Measurements from ENCODE around the gene NCAM2.

The NCAM2 gene

DNA sequence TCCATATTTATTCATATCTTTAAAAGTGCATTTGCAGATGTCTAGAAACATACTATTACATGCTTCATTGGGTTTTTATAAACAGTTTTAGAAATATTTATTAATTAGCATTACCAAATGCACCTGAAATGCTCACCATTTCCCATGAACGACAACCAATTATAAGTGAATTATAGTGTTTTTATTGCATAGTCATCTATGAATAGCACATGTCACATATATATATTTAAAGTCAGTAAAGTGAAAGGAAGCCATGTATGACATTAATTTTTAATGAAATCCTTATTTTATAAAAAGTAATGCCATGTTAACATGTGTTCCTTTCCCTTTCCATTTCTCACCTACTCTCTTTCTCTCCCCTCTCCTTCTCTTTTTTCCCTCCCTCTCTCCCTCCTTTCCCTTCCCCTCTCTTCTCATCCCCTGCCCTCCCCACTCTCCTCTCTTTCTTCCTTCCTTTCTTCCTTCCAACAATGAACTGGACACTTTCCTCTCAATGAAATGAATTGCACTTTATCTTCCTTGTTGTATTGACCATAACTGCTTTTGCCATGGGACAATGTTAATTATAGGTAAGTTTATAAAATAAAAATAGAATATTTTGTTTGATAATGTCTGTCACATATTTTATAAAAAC is 179.3 kb downstream of the NCAM2 start:
- DNase-seq (ENCODE audit: low read depth), result no peak

DNA sequence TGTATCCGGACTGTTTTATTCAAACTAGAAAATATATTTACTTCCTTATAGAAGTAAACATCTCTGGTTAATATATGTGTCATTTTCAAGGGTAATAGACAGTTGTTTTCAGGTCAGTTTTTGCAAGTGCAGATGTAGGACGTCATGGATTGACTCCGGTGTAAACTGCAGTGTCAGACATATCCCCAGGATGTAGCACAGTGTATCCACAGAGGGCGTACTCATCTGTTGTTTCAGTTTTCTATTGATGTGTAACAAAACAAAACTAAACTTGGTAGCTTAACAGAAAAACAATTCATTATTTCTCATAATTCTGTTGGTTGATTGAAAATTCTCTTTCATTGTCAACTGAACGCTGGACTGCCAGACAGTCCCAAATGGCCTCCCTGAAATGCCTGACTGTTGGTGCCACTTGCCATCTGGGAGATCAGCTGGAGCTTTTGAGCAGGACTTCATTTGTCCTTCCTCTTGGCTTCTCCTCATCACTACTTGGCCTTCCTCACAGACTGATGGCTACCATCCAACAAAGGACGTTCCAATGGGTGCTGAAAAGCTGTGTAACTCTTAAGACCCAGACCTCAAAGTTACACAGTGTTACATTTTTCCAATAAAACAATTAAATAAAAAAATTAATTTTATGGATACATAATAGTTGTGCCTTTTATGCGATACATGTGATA is 181.6 kb downstream of the NCAM2 start:
- no peak for DNase-seq (ENCODE audit: low read depth)

DNA sequence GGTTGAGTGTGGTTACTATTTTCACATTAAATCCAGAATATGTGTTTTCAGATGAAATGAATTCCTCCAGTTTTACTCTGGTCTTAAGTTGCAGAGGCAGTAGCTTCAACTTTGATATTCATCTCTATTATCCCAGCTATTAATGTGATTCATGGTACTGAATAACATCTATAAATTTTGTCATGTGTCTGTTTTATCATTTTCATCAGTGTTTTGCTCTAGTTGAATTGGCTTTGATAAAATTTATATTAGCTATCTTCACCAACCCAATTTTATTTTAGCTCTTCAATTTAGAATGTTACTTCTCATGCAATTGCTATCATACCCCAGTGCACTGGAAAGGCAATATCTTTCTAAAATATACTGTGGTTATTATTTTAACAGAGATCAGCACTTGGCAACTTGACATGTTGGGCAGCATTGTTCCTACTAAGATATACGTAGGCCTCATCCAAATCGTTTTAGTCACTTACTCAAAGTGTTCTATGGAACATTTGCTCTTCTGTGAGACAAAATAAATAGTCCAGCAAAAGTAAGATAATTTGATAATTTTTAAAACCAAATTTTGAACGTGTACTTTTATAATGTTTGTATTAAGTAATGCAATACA is 184.3 kb downstream of the NCAM2 start:
- DNase-seq (ENCODE audit: low read depth), result no peak

DNA sequence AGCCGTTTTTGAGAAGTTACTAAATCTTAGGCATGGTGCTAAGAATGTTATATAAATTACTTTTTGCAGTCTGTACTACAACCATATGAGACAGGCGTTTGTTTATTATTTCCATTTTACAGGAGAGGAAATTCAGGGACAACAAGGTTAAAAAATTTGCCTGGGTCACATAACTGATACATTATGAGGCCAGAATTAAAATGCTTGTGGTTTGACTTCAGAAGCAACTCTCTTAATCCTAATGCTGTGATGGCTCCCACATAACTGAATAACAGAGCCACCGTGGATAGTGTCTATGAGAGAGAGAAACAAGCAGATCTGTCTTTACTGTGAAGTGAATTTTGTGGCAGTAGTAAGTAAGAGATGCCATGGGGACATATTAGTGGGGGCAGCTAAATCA is 184.9 kb downstream of the NCAM2 start:
- no peak for DNase-seq (ENCODE audit: low read depth)

DNA sequence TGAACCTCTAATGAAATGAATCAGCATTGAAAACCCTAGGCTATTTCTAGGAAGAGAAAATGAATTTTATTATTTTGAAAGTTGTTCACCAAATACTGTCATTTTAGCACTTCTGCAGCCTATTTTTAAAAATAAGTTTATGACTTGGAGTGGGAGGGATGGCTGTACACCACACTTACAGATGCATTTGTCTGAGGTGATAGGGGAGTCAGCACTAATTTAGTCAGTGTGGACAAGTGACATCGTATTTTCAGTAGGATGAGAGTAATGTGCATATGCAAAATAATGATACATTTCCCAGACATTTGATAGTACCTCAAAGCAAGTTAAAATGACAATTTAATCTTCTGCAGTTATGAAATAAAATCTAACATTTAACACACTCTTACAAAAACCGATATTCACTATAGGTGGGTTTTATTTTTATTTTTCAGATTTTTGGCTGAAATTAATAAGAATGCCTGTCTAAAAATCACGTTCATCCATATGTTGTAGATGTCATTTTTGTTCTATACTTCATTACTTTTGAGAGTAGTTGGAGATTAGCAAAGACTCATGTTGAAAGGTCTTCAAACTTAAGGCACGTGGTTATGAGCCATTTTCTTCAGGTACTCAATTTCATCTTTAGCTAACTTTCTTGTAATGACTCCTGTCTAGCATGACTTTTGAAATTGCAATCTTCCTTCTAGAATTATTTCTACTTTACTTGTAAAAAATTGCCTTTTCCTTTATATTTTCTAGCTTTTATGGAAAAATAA is 186.7 kb downstream of the NCAM2 start:
- no peak for DNase-seq (ENCODE audit: low read depth)

DNA sequence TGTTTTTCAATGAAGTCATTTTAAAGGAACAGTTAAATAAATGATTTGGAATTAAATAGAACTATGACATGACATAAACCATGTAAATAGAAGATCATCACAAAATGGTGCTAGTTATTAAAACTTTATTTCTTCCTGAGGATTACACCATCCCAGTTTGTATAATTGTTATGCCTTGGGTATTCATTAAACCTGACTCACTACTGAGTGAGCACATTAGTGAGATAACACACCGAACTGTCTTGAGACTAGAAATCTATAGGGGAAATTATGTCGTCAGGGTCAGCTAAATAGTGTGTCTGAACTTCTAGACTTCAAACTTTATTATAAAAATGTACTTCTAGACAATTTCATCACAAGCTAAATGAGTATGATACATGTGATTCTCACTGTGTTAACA is 189.4 kb downstream of the NCAM2 start:
- no peak for DNase-seq (ENCODE audit: low read depth)

DNA sequence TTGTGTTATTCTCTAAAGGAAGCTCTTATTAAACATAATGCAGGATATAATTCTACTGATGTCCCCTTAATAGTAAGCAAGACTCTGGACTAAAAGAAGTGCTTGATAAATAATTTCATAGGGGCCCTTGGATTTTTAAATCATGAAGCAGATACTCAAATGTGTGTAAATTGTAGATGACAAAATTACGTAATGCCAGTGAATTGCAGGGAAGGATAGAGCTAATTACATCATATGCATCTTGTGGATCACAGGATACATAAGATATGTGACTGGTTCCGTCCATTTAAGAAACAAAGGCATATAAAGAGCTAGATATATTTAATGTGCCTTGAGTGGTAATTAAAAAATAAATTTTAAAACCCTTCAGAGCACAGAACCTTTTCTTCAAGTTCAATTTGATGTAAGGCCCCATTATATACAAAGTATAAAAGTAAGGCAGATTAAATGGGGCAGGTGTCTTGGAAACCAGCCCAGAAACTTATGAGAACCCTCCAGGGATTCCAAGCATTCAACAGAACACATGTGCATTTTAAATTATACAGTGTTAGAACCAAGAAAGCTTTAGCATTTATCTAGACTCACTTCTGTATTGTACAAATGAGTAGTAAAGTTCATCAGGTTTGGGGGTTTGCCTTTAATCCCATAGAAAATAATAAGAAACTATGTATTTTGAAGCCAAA is 190.4 kb downstream of the NCAM2 start:
- no peak for DNase-seq (ENCODE audit: low read depth)

DNA sequence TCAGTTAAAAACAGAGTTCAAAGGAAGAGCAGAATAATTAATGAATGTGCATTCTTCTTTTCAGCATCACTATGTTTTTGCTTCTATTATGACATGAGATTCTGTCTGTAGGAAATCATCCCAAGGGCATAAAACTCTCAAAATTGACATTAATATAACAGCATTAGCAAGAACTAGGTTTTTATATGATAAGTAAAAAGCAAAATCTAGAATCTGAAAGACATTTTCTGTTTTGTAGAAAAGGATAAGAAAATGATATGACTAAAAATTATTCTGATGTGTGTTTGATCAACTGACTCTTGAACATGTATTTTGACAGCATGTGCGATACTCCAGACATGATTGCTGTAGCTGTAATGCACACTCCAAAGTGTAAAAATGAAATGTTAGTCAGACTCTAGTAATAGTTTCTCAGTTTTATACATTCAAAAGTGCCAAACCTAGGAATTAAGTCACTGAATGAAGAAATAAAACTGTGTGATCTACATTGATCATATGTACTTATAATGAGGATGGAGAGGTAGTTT is 197.3 kb downstream of the NCAM2 start:
- DNase-seq (ENCODE audit: low read depth), result no peak

DNA sequence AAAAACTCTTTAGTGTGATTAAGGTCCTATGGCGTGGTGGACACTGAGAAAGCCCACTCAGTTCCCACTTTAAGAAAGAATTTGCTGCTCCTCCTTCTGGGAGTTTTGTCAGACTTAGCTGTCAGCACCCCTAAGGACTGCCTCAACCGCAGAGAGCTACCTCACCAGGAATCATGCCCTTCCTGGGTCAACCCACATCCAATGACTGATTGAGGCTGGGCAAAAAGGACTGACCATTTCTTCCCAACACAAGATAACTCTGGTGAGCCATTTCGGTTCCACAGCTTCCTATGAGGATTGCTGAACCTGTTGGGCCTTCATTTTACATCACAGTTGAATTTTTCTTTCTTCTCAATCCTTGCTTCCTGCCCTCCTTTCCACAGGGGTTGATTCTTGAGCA is 197.9 kb downstream of the NCAM2 start:
- no peak for DNase-seq (ENCODE audit: low read depth)

DNA sequence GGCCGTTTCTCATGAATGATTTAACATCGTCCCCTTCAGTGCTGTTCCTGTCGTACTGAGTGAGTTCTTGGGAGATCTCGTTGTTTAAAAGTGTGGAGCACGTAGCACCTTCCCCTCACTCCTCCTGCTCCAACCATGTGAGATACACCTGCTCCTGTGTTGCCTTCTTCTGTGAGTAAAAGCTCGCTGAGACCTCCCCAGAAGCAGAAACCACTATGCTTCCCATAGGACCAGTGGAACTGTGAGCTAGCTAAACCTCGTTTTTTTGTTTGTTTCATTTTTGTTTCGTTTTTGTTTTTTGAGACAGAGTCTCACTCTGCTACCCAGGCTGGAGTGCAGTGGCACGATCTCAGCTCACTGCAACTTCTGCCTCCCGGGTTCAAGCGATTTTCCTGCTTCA is 198.6 kb downstream of the NCAM2 start:
- no peak for DNase-seq (ENCODE audit: low read depth)

DNA sequence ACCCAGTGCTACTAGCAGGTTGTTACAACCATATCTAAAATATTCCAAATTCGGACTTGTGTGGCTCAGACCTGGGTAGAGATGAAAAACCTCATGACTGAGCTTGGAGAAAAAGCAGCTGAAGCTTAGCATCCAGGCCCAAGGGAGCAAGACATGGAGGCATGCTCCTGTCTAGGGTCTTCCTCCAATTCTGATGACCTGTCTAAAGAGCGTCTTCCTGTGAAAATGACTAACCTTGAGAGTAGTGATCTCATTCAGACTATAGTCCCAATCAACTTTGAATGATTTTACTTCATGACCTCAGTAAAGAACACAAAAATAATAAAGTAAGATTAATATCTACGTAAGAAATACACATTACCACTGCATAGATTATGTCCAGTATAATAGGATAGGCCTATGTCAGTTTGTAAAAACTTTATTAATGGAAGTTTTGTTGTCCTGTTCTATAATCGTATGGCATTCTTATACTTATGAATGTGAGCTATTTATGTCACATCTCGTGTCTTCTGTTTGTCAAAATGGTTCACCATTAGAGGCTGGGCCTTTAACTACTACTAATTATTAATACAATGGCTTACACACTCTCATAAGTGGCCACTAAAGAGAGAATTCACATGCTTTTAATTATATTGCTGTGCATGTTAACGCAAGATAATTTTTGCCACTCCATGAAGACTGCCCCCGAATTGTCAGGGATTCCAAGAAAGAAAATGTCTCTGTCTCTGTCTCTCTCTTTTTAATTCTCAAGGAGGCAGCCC is 201.3 kb downstream of the NCAM2 start:
- DNase-seq (ENCODE audit: low read depth), result no peak

DNA sequence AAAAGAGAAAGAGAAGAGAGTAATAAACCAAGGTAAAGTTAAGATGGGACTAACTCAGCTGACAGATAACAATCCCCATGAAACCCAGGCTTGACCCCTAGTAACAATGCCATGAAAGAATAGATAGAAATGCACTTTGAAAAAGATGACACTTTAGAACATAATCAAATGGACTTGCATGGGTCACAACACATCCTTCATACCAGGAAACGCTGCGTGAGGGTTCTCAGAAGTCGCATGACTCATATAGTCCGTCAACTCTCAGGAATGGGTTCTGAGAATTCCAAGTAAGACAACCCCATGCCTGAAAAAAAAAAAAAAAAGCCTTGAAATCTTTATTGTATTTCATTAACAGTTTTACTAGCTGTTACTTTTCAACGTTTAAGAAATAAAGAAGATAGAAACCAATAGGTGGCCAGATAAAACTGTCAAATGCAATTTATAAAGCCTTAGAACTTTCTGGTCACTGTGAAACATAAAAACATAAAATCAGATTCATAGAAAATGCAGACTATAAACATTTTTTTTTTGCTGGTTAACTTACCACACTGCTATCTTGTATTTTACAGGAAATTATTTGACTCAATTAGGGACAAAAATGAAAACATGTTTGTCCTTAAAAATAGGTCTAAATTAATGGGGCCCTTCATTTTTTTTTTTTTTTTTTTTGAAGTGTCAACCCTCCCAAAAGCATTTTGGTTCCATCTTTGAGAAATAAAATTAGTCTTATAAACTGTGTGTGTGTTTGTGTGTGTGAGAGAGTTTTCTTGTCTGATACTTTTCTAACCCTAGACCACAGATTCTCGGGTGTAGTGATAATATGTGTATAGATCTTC is 202.1 kb downstream of the NCAM2 start:
- DNase-seq (ENCODE audit: low read depth), result no peak

DNA sequence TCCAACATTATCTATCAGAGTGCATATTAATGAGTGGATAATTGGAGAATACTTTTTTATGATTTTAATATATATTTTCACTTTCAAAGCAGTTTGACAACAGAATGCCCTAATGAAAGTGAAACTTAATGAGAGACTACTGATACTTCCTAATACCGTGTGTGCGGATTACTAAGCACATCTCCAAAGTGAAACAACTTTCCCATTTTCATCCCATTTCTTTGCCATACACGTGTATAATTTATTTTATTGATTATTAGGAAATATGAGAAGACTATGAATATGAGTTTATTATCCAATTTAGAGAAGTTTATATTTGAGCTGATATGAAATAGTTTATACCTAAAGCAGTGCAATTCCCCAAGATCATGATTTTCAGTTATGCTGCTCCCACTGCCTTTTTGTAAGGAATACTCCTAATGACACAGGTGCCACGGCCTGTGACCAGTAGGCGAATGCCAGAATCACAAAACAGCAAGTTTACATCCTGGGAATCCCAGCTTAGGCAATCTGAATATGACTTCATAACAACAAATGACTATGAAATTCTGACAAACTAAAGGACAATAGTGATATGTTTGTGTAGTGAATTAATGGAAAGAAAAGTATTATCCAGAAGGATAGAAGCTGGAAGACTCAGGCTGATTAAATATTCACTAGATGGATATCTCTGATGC is 202.9 kb downstream of the NCAM2 start:
- DNase-seq (ENCODE audit: low read depth), result no peak

DNA sequence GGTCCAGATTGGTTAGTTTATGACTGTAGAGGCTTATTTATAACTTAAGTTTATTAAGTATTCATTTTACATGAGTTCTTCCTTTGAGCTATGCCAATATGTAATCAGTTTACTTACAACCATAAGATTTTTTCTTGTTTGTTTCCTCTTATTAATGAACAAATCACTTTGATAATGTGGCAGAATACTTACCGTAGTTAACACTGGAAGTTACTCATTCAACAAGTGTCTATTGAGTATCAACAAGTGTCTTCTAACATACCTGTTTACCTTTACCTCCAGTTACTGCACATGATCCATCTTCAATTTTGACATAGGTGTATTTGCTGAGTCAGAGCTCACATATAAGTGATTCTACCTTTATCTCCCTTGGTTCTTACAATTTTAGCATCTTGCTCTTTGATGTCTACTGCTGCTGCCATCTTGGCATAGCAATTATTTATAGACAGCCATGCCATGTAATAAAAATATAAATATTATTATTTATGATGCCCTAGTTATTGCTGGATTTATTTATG is 205.7 kb downstream of the NCAM2 start:
- no peak for DNase-seq (ENCODE audit: low read depth)

DNA sequence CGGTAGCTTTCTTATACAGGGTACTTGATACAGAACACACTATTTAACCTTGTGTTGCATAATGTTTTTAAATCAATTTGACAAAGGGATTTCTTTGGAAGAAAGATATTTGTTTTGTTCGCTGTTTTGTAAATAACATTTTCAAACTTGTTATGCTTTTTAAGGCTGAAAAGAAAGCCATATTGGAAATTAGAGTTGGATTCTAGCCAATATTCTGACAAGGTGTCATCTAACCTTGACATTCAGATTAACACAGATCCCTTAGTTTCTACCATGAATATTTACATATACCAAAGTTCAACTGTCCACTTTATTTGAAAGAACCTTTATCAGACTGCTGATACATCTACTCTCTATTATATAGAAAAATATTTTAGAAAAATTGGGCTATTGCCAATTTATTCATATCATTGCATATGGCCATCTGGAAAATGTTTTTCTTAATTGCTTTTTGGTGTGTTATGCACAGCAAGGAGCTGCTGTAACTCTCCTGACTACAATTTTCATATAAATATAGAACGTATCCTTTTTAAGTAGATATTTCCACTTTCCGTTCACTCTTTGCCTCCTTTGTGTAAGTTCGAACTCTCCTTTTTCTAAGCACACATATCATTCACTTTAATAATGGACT is 206.3 kb downstream of the NCAM2 start:
- DNase-seq (ENCODE audit: low read depth), result no peak

DNA sequence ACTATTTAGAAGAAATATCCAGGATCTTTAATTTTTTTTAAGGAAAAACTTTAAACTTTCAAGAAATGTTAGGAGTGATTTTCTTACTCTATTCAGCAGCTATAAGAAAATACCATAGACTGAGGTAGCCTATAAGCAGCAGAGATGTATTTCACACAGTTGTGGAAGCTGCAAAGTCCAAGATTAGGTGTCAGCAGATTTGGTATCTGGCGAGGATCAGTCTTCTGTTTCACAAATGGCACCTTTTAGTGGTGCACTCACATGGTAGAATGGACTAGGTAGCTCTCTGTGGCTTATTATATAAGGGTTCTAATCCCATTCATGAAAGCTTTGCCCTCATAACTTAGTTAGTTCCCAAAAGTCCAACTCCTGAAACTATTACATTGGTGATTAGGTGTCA is 207.4 kb downstream of the NCAM2 start:
- no peak for DNase-seq (ENCODE audit: low read depth)

DNA sequence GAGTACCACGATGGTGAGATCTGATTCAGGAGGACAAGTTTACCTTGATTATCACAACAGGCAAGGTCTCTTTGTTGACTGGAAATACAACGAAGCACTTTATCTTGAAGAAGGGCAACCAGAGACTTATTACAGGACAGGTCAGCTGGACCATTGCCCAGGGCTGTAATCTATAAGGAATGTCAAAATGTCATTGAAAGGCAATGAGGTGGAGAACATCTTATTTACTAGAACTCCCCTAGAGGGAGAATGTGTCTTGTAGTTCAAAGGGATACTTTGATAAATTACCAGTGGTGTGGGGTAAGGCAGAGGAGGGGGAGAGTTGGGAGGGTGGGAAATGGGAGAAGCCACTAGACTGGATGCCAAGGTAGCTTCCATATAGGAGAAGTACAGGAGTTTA is 212.3 kb downstream of the NCAM2 start:
- DNase-seq (ENCODE audit: low read depth), result no peak

DNA sequence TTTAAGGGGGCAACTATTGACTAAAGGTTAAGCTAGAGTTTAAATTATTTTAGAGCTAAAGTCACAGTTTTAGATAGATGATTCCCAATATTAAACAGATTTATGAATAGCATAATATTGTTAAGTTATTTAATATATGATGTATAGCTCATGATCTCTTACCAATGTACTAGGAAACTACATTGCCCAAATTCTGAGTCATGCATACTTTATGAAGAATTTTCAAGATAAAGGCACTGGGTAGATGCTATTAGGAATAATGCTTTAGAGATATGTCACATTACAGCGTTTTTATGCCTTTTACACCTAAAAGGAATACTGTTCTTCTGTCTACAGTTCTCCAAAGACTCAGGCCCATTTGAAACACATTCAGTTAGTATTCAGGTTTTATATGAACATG is 215.1 kb downstream of the NCAM2 start:
- DNase-seq (ENCODE audit: low read depth), result no peak

DNA sequence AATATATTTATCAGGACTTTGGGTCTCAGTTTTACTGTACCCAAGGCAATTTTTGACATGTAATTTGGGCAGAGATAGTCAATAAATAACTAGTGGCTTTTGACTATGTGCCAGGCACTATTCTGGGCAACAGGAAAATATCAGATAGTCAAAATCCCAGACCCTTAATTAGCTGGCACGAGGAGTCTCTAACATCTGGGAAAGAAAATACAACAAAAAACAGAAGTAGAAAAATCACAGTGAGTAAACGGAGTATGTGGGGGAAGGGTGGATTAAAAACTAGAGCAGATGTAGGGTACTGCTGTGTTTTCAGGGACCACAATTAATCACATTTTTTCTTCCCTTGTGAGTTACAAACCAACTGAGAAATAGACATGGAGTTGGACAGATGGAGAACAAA is 217.8 kb downstream of the NCAM2 start:
- DNase-seq (ENCODE audit: low read depth), result no peak
